WTC11 (cell line): ENCODE measurements around the gene KCNB1. TPM values are rescaled to one million over a fixed set of nuclear protein-coding genes. Genes with fewer than 3 reads are reported as not detected.

Experiments used
- ATAC-seq: fragments of 200-7000 bp; cut with Tn5 transposase; 2 replicates; pipeline ENCODE4 v1.10.0; 2021; ENCODE audit warnings: mild to moderate bottlenecking, moderate library complexity
- CTCF ChIA-PET: fragments of 300-600 bp; sonication (Branson Sonifier 250); formaldehyde crosslinking; loops from one replicate; lab custom pipeline; 2021; ENCODE audit warnings: antibody characterized with exemption; lab: Charles Lee
- POLR2A ChIA-PET: fragments of 350-600 bp; sonication (Branson Sonifier 250); formaldehyde crosslinking; loops from one replicate; lab custom pipeline; 2021; ENCODE audit warnings: antibody characterized with exemption; lab: Charles Lee
- DNase-seq: peaks from one replicate; pipeline ENCODE4 v3.0.0; 2021; ENCODE audit warnings: low spot score
- H3K27ac Mint-ChIP-seq: 2 replicates; pipeline ENCODE4 v1.8.0; 2021; ENCODE audit warnings: mixed read lengths
- H3K27me3 Mint-ChIP-seq: 2 replicates; pipeline ENCODE4 v1.8.0; 2021; ENCODE audit warnings: low read depth, mild to moderate bottlenecking, moderate library complexity, mixed read lengths
- H3K36me3 Mint-ChIP-seq: 2 replicates; pipeline ENCODE4 v1.8.0; 2021; ENCODE audit warnings: mixed read lengths
- H3K4me1 Mint-ChIP-seq: 2 replicates; pipeline ENCODE4 v1.8.0; 2022; ENCODE audit warnings: mixed read lengths
- H3K4me3 Mint-ChIP-seq: 2 replicates; pipeline ENCODE4 v1.8.0; 2021; ENCODE audit warnings: mild to moderate bottlenecking, moderate library complexity, mixed read lengths
- H3K9me3 Mint-ChIP-seq: 2 replicates; pipeline ENCODE4 v1.8.0; 2021; ENCODE audit warnings: mixed read lengths
- ARID4B ChIP-seq: sonication (generic); formaldehyde crosslinking; IDR thresholded peaks from 2 replicates; pipeline ENCODE4 v1.8.0; 2023; ENCODE audit warnings: missing genetic modification reagents, mild to moderate bottlenecking, borderline replicate concordance
- ATF1 ChIP-seq: sonication (generic); formaldehyde crosslinking; IDR thresholded peaks from 2 replicates; pipeline ENCODE4 v1.8.1; 2023; ENCODE audit warnings: mild to moderate bottlenecking, moderate library complexity, missing genetic modification reagents
- ATF2 ChIP-seq: sonication (generic); formaldehyde crosslinking; IDR thresholded peaks from 2 replicates; pipeline ENCODE4 v1.8.1; 2022; ENCODE audit warnings: low read depth, missing genetic modification reagents, borderline replicate concordance
- ERG ChIP-seq: fragments of 250-450 bp; sonication (Bioruptor Pico); IDR thresholded peaks from 2 replicates; pipeline ENCODE4 v1.8.0; 2021; ENCODE audit warnings: mild to moderate bottlenecking
- GTF2I ChIP-seq: fragments of 250-450 bp; sonication (Bioruptor Pico); conservative IDR thresholded peaks from 2 replicates; pipeline ENCODE4 v1.4.0; 2021; ENCODE audit warnings: mild to moderate bottlenecking
- TEAD4 ChIP-seq: sonication (generic); formaldehyde crosslinking; IDR thresholded peaks from 2 replicates; pipeline ENCODE4 v1.8.0; 2022; ENCODE audit warnings: mild to moderate bottlenecking, missing genetic modification reagents
- ZNF232 ChIP-seq: sonication (generic); formaldehyde crosslinking; IDR thresholded peaks from 2 replicates; pipeline ENCODE4 v1.8.0; 2022; ENCODE audit warnings: mild to moderate bottlenecking, missing genetic modification reagents
- ZSCAN18 ChIP-seq: fragments of 250-450 bp; sonication (Bioruptor Pico); IDR thresholded peaks from 2 replicates; pipeline ENCODE4 v2.1.2; 2022; ENCODE audit warnings: mild to moderate bottlenecking, moderate library complexity
- total RNA-seq: library from RNA; stranded (reverse); gene quantifications from 3 replicates; pipeline ENCODE4 v1.2.3, GENCODE V29; 2021
- TF ChIP-seq, protein P1 (sequence below): sonication (generic); formaldehyde crosslinking; conservative IDR thresholded peaks from 2 replicates; pipeline ENCODE4 v1.8.1; 2023; ENCODE audit warnings: mild to moderate bottlenecking, low read depth, missing genetic modification reagents, moderate library complexity
- TF ChIP-seq, protein P2 (sequence below): fragments of 250-450 bp; sonication (Bioruptor Pico); IDR thresholded peaks from 2 replicates; pipeline ENCODE4 v1.9.0; 2021; ENCODE audit warnings: mild to moderate bottlenecking
- TF ChIP-seq, protein P3 (sequence below): sonication (generic); formaldehyde crosslinking; IDR thresholded peaks from 2 replicates; pipeline ENCODE4 v1.8.0; 2022; ENCODE audit warnings: mild to moderate bottlenecking, missing genetic modification reagents
- TF ChIP-seq, protein P4 (sequence below): sonication (generic); formaldehyde crosslinking; IDR thresholded peaks from 2 replicates; pipeline ENCODE4 v1.8.1; 2022; ENCODE audit warnings: mild to moderate bottlenecking, moderate library complexity, missing genetic modification reagents

The KCNB1 gene
- total RNA-seq, 1 experiment from 2014 or later: 1.1 TPM

- TF ChIP-seq, protein P1, sequence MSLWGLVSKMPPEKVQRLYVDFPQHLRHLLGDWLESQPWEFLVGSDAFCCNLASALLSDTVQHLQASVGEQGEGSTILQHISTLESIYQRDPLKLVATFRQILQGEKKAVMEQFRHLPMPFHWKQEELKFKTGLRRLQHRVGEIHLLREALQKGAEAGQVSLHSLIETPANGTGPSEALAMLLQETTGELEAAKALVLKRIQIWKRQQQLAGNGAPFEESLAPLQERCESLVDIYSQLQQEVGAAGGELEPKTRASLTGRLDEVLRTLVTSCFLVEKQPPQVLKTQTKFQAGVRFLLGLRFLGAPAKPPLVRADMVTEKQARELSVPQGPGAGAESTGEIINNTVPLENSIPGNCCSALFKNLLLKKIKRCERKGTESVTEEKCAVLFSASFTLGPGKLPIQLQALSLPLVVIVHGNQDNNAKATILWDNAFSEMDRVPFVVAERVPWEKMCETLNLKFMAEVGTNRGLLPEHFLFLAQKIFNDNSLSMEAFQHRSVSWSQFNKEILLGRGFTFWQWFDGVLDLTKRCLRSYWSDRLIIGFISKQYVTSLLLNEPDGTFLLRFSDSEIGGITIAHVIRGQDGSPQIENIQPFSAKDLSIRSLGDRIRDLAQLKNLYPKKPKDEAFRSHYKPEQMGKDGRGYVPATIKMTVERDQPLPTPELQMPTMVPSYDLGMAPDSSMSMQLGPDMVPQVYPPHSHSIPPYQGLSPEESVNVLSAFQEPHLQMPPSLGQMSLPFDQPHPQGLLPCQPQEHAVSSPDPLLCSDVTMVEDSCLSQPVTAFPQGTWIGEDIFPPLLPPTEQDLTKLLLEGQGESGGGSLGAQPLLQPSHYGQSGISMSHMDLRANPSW (CRISPR knock-in tag): no peak
- TF ChIP-seq, protein P2, sequence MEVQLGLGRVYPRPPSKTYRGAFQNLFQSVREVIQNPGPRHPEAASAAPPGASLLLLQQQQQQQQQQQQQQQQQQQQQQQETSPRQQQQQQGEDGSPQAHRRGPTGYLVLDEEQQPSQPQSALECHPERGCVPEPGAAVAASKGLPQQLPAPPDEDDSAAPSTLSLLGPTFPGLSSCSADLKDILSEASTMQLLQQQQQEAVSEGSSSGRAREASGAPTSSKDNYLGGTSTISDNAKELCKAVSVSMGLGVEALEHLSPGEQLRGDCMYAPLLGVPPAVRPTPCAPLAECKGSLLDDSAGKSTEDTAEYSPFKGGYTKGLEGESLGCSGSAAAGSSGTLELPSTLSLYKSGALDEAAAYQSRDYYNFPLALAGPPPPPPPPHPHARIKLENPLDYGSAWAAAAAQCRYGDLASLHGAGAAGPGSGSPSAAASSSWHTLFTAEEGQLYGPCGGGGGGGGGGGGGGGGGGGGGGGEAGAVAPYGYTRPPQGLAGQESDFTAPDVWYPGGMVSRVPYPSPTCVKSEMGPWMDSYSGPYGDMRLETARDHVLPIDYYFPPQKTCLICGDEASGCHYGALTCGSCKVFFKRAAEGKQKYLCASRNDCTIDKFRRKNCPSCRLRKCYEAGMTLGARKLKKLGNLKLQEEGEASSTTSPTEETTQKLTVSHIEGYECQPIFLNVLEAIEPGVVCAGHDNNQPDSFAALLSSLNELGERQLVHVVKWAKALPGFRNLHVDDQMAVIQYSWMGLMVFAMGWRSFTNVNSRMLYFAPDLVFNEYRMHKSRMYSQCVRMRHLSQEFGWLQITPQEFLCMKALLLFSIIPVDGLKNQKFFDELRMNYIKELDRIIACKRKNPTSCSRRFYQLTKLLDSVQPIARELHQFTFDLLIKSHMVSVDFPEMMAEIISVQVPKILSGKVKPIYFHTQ (CRISPR knock-in tag): no peak
- TF ChIP-seq ARID4B (CRISPR knock-in tag) (no peak), ZSCAN18 (CRISPR knock-in tag) (no peak), TEAD4 (CRISPR knock-in tag) (no peak)
Observed at GRCh38 chr20:49445176-49445575, 37.3 kb downstream of the KCNB1 start (continued).

DNA sequence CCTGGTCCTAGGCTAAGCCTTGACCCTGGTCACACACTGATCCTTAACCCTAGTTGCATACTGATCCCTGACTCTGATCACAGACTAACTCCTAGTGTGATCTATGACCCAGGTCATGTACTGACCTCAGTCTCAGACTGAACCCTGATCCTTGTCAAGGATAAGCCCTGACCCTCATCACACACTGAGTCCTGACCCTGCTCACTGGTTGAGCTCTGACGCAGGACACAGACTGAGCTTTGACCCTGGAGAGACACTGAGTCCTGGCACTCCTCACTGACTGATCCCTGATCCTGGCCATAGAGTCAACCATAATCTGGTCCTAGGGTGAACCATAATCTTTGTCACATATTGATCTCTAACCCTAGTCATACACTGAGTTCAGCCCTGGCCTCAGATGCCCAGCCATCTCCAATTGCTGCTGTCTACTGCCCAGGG, 37.9 kb downstream of the KCNB1 start:
- peaks cover 43% of the 10 kb centered on the region for H3K4me1 Mint-ChIP-seq
- H3K27me3 Mint-ChIP-seq: no peaks in the 10 kb centered on the region
- H3K36me3 Mint-ChIP-seq: no peaks in the 10 kb centered on the region
- ChIA-PET CTCF (interaction anchor here (0.5 to 2.8 kb wide), 4 partner anchors 38 to 110 kb away, joined by 3 to 11 read pairs (median 8); partner anchors contain the start of gene KCNB1), POLR2A (no interaction called here)
- TF ChIP-seq, protein P3, sequence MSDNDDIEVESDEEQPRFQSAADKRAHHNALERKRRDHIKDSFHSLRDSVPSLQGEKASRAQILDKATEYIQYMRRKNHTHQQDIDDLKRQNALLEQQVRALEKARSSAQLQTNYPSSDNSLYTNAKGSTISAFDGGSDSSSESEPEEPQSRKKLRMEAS (CRISPR knock-in tag): 0 out of 2 replicates have a peak, but pooled peaks have one; percentile 18
- TF ChIP-seq, protein P4, sequence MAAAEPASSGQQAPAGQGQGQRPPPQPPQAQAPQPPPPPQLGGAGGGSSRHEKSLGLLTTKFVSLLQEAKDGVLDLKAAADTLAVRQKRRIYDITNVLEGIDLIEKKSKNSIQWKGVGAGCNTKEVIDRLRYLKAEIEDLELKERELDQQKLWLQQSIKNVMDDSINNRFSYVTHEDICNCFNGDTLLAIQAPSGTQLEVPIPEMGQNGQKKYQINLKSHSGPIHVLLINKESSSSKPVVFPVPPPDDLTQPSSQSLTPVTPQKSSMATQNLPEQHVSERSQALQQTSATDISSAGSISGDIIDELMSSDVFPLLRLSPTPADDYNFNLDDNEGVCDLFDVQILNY (CRISPR knock-in tag): no peak
- no peak overlapping the region for H3K4me3 Mint-ChIP-seq
- no peak for ATAC-seq
- no peak for DNase-seq
- H3K9me3 Mint-ChIP-seq: no peaks in the 10 kb centered on the region
- no peak overlapping the region for H3K27ac Mint-ChIP-seq

GRCh38 chr20:49437057-49437456, 45.4 kb downstream of the KCNB1 start:
- ChIA-PET CTCF (interaction anchor here (2.4 kb wide), 1 partner anchor 47 kb away, joined by 15 read pairs; no protein-coding TSS in a partner anchor), POLR2A (interaction anchor here (0.6 kb wide), 1 partner anchor 95 kb away, joined by 3 read pairs; no protein-coding TSS in a partner anchor)
- Mint-ChIP-seq H3K36me3 (no peaks in the 10 kb centered on the region), H3K4me3 (no peak overlapping the region), H3K27ac (no peak overlapping the region), H3K9me3 (no peaks in the 10 kb centered on the region), H3K27me3 (no peaks in the 10 kb centered on the region), H3K4me1 (no peaks in the 10 kb centered on the region)
- TF ChIP-seq ZNF232 (CRISPR knock-in tag): no peak
- TF ChIP-seq ATF1 (CRISPR knock-in tag): no peak
- no peak for TF ChIP-seq ERG (CRISPR knock-in tag)
- no peak for TF ChIP-seq ATF2 (CRISPR knock-in tag)
- TF ChIP-seq GTF2I: no peak
- no peak for DNase-seq
- no peak for ATAC-seq
